ENCODE measurements around the gene DCTN1.
"Not testable (repeated sequence)": the region's sequence is repeated elsewhere in the genome, so short reads cannot be mapped to it uniquely, and the experiment has no call there.

DCTN1 gene

DNA sequence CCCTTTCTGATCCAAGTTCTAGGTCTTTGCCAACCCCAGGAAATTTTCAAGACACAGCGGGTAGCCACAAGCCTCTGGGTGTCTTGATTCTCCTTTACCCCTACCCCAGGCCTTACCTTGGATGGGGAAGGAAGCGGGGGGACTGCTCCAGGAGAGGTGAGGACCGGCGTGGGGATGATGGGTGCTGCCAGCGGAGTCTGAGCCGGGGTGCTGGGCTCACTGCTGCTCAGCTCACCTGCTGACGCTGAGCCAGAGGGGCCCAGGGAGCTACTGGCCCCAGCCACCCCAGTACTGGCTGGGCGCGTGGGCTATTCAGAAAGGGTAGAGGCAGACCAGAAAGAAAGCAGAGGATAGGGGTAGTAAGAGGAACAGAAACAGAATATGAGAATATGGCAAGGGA is 8.7 kb downstream of the DCTN1 start:
- no peak for DNase-seq (ENCODE audit: low read depth in 3 of 3)

DNA sequence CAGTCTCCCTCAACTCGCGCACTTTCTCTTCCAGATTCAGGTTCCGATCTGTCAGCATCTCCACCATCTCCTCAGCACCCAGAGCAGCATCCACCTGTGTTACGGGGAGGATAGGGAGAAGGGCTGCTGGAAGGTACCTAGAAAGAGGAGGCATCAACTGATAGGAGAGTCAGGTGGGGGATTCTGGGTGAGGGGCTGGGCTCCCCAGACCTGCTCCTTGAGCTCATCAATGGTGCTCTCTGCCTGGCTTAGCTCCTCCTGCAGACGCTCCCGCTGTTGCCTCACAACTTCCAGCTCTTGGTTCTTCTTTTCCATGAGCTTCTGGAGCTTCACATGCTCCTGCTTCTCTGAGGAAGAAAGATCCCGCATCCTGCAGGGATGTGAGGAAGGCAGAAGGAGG is 10.1 kb downstream of the DCTN1 start:
- DNase-seq (ENCODE audit: low read depth in 3 of 3): no peak

DNA sequence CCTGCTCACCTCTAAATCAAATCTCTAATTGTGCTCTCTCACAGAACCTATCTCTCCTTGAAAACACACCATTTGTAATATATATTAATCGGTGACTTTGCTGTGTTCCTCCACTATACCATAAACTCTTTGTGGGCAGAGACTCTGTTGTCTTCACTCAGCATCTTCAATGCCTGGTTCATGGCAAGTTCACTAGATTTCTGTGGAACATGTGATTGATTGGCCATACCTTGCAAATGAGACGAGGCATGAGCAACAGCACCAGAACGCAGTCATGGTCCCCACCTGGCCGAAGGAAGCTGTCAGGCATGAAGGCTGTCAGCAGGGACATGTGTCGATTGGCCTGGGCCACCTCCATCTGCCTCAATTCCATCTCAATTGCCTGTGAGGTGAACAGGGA is 11.6 kb downstream of the DCTN1 start:
- no peak for DNase-seq (ENCODE audit: low read depth in 3 of 3)

DNA sequence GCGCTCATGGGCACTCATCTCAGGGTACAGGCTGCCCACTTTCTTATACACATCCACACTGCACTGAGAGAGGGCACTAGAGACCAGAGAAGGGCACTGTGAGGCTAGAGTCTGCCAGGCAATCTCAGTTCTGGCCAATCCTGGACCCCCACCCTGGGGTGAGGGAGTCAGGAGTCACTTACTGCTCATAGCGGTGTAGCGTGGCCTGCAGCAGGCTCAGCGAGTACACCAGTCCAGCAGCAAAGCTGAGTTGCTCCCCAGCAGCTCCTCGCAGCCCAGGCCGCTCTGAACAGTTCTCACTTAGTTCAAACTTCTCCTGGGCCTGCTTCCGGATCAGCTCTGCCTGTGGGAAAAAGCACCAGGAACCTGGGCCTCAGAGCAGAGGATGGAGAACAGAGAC is 12.3 kb downstream of the DCTN1 start:
- no peak for DNase-seq (ENCODE audit: low read depth in 3 of 3)

DNA sequence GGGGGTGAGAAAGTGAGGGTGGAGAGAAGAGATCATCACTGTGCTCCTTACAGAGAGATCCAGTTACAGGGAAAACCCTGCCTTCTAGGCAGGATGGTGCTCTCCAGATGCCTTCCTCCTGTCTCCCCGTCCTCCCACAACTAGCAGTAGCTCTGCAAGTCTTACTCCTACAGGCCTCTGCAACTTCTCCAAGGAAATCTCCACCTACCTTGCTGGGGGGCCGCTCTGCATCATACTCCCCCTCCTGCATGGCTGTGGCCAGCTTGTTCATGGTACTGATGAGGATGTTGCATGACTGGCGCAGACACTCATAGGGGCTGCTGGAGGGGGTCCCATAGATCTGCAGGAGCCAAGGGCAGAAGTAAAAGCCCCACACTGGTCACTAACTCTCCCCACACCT is 14.1 kb downstream of the DCTN1 start:
- no peak for DNase-seq (ENCODE audit: low read depth in 3 of 3)

DNA sequence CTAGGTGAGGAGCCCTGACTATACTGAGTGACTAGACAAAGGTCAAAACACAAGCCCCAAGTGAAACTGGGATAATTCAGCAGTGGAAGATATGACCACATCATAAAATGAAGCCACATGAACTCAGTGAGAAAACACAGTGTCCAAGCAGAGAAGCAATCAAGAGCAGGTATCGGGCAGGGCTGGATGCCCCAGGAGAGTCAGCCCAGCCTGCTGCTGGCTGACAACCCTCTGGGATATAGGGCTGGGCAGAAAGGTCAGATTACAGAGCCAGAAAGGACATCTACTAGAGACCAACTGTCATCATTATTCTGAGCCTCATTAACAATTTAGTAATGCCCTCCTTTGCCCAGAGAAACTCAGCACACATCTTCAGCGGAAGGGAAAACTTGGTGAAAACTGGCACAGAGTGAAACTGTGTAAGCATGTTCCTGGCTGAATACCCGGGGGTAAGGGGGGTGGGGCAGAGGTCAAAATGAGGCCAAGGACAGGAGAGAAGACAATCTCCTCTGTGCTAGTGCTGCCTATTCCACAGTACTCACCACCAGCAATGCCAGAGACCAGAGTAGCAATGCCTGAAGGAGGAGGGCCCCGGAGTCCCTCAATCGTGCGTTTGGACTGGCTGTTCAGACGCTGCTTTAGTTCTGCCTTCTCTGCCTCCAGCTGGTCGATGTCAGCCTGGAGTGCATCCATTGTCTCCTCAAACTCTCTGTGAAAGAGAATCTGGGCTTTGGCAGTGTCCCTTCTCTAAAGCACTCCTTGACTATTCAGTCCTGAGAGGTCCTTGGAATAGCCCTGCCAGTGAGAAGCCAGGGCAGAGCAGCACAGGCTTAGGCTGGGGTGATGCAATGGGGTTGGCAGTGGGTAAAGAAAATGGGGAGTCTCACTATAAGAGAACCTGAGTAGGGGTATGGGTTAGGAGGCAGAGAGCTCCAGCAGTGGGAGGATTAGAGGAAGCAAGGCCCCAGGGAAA is 15.3 kb downstream of the DCTN1 start:
- no peak for DNase-seq (ENCODE audit: low read depth in 3 of 3)

DNA sequence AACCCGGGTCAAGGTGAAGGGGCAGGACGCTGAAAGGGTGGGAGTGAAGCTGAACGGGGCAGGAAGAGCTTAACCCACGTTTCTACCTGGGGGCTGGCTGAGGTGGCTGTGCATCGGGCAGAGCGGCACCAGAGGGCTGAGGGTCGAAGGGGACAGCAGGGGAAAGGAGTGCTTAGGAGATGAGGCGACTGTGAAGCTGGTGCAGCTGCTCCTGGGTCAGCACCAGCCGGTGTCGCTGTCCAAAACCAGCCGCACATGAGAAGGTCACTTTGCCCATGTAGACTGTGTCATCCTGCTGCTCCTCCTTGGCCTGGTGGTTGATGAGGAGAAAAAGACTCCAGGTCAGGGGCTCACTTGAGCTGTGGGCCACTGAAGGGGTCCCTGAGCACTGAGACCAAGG is 18.8 kb downstream of the DCTN1 start:
- DNase-seq (ENCODE audit: low read depth in 3 of 3): no peak

DNA sequence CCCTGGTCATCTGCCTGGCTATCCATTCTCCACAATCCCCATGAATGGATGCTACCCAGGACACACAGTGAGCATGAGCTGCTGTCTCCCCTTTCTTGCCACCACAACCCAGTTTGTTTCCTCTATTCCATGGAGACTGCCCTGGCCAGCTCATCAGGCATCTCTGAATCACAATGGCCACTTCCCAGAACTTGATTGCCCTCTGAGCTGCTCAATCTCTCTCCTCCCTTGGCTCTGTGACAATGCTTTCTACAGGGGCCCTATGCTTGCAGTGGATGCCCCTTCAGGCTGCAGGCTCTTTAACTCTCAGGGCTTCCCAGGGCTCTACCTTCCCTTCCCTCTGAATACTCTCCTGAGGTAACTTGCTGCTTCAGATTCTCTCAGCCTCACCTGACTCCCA is 22.5 kb downstream of the DCTN1 start:
- no peak for DNase-seq (ENCODE audit: low read depth in 3 of 3)

DNA sequence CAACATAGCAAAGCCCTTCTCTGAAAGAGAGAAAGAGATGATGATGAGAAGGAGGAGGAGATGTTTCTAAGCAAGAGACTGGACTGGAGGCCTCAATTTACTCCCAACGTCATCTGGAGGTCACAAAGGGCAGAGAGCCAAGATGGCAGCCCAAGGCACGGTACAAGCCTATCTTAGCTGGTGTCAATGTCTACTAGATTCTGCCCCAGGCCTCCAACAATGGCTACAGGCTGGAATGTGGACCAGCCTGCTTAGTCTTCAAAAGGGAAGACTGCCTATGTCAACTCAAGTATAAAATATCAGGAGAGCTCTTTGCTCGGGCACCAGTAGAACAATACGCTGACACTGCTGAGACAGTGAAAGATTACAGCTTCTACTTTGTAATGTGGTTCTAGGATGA is 30.2 kb downstream of the DCTN1 start:
- DNase-seq (ENCODE audit: low read depth in 3 of 3): no peak

DNA sequence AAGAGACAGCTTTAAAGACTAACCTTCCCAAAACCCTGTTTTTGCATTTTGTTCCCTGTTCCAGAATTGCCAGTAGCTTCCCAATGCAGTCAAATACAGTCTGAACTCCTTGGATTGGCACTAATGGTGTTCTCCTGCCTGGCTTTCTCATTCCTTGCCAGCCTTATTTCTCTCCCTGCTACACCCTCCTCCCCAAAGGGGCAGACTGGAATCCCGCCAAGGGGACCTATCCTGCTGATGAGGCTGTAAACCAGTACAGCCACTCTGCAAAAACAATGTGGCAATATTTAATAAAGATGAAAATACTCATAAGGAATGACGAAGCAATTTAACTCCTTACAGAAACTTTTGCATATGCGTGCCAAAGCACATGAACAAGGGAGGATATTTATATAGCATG is 32.4 kb downstream of the DCTN1 start:
- no peak for DNase-seq (ENCODE audit: low read depth in 3 of 3)

DNA sequence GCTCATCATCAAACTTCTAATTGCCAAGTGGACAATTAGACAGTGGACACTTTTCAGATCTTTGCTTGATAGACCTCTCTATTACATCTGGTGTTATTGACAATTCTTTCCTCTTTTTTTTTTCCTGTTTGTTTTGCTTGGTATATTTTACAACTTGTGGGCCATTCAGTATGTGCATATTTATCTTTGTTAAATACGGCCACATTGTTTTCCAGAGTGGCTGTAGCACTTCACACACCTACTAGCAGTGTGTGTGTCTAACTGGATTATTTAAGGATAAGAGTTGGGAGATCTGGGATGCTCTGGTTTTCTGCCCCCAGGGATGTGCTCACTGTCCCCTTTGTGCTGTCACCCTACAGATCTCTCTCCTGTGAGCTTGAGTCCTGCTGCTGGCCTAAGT is 32.8 kb downstream of the DCTN1 start:
- no peak for DNase-seq (ENCODE audit: low read depth in 3 of 3)

DNA sequence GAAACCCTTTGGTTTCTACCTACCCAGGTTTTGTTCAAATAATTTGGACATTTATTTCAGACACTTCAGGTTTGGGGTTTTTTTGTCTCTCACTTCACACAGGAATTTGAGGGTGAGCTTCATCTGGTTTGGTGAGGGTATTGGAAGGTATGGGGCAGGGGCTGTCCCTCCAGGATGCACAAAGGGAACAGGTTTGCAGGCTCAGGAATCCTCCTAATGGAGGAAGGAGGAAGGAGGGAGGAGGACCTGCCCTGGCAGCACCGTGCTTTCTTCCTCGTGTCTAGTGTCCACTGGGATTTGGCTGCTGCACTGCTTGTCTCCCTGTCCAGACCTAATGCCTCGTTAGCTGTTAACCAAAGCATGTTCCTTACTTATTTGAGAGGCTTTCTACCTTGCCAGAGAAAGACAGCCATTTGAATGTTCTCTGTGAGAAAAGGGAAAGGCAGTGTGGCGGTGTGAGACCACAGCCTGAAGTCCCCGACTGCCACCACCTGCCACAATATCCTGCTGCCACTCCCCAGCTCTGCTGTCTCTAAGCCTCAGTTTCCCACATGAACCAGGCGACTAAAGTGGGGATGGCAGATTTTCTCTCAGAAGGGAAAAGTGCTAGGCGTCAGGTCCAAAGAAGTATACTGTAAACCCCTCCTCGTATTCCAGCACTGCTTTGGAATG is 34.7 kb downstream of the DCTN1 start:
- DNase-seq (ENCODE audit: low read depth in 3 of 3): no peak

DNA sequence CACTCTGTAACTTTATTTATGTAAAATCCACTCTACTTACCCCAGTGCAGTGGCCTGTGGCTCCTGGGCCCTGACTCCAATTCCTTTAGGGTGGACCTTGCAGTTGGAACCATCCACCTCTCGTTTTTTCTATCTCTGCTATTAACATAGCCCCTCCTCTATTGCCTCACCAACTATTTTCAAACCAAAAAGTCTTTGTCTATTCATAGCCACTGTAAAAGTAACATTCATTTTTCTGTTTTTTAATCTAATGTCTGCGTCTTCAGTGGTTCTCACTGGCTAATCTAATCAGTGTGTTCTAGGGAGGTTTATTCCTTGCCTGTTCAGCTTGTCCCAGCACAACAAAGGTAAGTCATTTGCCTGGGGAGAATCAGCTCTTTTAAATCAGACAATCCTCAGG is 36.8 kb downstream of the DCTN1 start, which contains the start of gene SLC4A5:
Gene SLC4A5, minus strand, starts transcription at position 101 of the 400 bp plus-strand sequence. CDS start 28,393 bp downstream, outside the sequence.
- DNase-seq (ENCODE audit: low read depth in 3 of 3): no peak

DNA sequence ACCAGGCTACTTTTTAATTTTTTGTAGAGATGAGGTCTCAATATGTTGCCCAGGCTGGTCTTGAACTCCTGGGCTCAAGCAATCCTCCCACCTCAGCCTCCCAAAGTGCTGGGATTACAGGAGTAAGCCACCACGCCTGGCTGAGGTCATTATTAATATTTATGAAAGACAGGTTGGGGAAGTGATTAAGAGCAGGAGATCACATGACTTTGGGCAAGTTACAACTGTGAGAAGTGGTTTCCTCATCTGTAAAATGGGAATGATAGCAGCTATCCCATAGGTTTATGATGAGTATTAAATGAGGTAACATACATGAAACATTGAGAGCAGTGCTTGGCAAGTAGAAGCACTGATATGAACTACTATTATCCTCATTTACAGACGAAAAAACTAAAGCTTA is 43.9 kb downstream of the DCTN1 start:
- DNase-seq (ENCODE audit: low read depth in 3 of 3): not testable (repeated sequence)

DNA sequence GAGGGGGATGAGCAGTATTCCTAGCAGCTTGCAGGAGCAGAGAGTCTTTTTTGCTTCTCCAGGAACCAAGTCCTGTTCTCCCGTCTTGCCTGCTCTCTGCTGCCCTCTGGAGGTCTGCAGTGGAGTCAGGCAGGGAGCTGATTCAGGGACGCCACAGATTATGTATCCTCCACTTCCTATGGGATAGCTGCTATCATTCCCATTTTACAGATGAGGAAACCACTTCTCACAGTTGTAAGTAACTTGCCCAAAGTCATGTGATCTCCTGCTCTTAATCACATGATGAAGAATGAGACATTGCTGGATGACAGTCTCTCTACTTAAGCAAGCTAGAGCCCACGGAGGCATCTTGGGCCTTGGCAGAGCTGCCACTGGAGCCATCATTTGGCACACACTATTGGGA is 45.2 kb downstream of the DCTN1 start:
- DNase-seq (ENCODE audit: low read depth in 3 of 3): peak; percentile 42 to 60 (median 56)

DNA sequence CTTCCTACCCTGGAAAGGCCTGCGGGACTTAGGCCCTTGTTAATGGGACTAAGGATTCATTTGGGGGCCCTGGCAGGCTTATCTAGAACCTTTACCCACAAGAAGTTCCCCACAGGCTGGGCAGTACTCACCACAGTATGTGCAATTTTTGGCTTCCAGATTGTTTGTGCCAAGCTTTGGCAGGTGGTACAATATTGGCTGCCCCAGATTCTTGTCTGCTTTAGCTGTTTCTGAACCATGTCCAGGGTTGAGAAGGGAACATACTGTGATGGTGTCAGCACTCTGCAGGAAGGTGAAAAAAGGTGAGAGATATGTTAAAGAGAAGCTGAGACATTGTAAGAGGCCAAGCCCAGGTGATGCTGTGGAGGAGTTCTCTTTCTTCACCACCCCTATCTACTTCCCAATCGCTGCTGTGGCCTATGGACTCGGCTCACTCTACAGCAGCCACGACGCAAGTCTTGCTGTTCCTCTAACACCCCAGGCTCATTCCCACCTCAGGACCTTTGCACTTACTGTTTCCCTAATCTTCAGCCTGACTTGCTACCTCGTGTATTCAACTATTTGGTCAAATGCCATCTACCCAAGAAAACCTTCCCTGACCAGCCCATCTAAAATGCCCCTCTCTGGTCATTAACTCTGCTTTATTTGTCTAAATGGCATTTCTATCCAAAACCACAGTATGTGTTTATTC is 46.1 kb downstream of the DCTN1 start:
- no peak for DNase-seq (ENCODE audit: low read depth in 3 of 3)

DNA sequence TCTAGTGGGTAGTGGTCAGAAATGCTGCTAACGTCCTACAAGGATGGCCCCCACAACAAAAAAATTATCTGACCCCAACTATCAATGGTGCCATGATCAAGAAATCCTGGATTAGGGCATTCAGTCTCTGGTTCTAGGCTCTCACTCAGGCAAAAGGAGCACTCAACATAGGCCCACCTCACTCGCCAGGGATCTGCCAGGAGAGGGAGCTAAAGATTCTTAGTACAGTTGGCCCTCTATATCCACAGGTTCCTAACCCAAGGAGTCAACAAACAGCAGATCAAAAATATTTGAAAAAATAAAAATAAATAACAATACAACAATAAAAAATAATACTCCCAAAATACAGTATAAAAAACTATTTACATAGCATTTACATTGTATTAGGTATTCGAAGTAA is 46.9 kb downstream of the DCTN1 start:
- DNase-seq (ENCODE audit: low read depth in 3 of 3): no peak

DNA sequence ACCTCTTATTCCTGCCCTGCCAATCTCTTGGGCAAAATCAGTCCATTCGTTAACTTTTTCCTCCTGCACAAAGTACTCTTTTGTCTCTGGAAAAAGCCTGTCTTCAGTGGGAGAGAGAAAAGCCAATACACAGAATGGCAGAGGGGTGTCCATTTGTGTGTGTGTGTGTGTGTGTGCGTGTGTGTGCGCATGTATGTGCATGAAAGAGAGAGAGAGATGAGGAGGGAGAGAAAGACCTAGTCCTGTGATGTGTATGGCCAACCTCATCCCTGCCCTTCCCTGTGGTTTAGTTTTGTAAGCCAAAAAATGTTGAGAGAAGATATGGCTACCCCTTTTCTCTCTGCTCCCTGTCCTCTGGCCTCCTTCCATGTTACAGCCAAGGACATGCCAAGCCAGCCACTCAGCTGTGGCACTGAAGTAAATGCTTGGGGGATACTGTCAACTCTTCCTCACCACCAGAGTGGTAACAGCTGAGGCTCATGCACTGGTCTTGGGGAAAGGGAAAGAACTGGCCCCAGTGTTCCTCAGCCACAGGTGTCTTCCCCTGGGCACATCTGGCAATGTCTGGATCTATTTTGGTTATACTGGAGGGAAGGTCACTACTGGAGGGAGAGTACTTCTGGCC is 47.4 kb downstream of the DCTN1 start:
- DNase-seq (ENCODE audit: low read depth in 3 of 3): no peak

DNA sequence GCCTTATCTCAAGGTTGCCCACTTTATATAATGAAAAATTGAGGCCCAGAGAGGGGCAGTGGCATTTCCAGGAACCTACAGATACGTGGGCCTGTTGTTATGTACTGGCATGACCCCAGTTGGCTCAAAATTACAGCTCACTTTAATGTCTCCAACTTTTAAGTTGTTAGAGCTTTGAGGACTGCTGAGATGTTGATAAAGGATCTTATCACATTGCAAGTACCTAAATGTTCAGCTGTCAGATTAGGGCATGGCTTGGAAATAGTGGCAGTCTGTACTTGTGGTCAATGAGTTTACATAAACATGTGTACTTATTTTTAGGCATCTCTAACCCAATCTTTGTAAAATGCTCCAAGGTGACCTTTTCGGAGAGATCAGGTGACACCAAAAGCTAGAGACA is 51.5 kb downstream of the DCTN1 start:
- no peak for DNase-seq (ENCODE audit: low read depth in 3 of 3)

DNA sequence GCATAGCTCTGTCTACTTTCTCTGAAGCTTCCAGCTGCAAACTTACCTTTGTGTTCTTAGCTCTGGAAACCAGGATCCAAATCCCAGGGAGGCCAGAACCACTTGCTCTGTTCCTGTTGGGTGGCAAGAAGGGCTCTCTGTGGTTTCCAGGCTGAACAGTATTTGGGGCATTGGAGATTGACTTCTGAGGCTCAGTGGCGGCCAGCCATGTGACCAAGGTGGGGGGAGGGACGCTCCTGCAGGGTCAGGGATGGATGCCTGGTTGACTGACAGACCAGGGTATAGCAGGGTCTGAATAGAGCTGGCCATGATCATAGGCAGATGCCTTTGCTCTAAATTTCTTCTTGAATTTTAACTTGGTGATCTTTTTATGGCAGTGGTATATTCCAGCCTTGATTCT is 52.0 kb downstream of the DCTN1 start:
- no peak for DNase-seq (ENCODE audit: low read depth in 3 of 3)

DNA sequence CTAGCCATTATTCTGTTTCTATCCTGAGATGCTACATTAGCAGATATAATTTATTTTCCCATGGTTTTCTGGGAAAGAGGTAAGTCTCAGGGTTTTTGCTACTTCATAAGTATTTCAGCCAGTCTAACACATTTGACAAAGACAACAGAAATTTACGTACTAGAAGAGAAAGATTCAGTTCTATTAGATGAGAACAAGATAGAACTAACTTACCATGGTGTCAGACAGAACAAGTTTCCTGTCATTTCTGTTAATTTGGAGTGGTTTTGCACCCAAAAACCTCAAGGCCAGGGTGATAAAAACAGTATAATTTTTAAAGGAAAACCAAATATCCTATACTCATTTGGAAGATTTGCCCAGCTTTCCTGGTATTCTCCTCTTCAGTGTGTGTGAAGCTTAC is 52.5 kb downstream of the DCTN1 start:
- DNase-seq (ENCODE audit: low read depth in 3 of 3): no peak

DNA sequence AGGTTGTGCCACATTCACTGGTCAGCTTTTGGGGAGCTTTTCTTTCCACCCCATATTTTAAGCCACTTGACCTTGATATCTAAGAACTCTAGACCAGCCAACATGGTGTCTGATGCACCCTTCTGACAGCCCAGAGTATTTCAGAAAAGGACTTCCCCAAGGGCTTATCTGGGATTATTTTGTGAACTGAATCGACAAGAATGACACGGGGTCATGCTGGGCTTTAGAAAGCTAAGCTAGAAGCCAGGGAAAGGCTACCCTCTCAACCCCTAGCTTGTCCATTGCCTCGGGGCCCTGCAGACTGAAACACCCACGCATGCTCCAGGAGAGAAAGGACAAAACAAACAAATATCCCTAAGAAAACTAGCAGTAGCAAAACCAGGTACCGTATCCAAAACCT is 52.9 kb downstream of the DCTN1 start:
- DNase-seq (ENCODE audit: low read depth in 3 of 3): no peak

All from stimulated activated CD4-positive, alpha-beta T cell treated with anti-CD3 and anti-CD28 coated beads, TNF-alpha, amount 100 ng/mL, for 4 hours (primary cell).